ENCODE results near the gene ZBP1.
A peak's percentile ranks its signal among the peaks of the same experiment; 100 is the strongest.

ZBP1 gene

GRCh38 chr20:57577679-57578475 lies 42.3 kb downstream of the ZBP1 start:
- DNase-seq (ENCODE audit: low read depth): no peak
- no peak overlapping the region for H3K4me3 ChIP-seq (ENCODE audit: low read depth, low read length)
- no peak for TF ChIP-seq CTCF (IDR thresholded peaks at IDR 0.05; ENCODE audit: insufficient read depth, low read depth, low read length, missing control alignments)

GRCh38 chr20:57576617-57577550 lies 43.3 kb downstream of the ZBP1 start:
- no peak for TF ChIP-seq CTCF (IDR thresholded peaks at IDR 0.05; ENCODE audit: insufficient read depth, low read depth, low read length, missing control alignments)
- DNase-seq (ENCODE audit: low read depth): no peak
- no peak overlapping the region for H3K4me3 ChIP-seq (ENCODE audit: low read depth, low read length)

- DNase-seq (ENCODE audit: low read depth): no peak
- no peak overlapping the region for H3K4me3 ChIP-seq (ENCODE audit: low read depth, low read length)
- TF ChIP-seq CTCF (IDR thresholded peaks at IDR 0.05; ENCODE audit: insufficient read depth, low read depth, low read length, missing control alignments): no peak
Measured at GRCh38 chr20:57576002-57576401, 44.2 kb downstream of the ZBP1 start.

GRCh38 chr20:57574954-57575353 lies 45.3 kb downstream of the ZBP1 start:
- H3K4me3 ChIP-seq (ENCODE audit: low read depth, low read length): no peak overlapping the region
- no peak for DNase-seq (ENCODE audit: low read depth)
- no peak for TF ChIP-seq CTCF (IDR thresholded peaks at IDR 0.05; ENCODE audit: insufficient read depth, low read depth, low read length, missing control alignments)

- H3K4me3 ChIP-seq (ENCODE audit: low read depth, low read length): no peak overlapping the region
- TF ChIP-seq CTCF (IDR thresholded peaks at IDR 0.05; ENCODE audit: insufficient read depth, low read depth, low read length, missing control alignments): peak; percentile 7
- no peak for DNase-seq (ENCODE audit: low read depth)
Measured at GRCh38 chr20:57573894-57574293, 46.3 kb downstream of the ZBP1 start.

GRCh38 chr20:57573242-57573641 lies 47.0 kb downstream of the ZBP1 start:
- no peak overlapping the region for H3K4me3 ChIP-seq (ENCODE audit: low read depth, low read length)
- no peak for DNase-seq (ENCODE audit: low read depth)

More at GRCh38 chr20:57573242-57573641, 47.0 kb downstream of the ZBP1 start:
- TF ChIP-seq CTCF (IDR thresholded peaks at IDR 0.05; ENCODE audit: insufficient read depth, low read depth, low read length, missing control alignments): no peak

Measured in GM12865 (cell line).